Stimulated activated CD4-positive, alpha-beta T cell treated with anti-CD3 and anti-CD28 coated beads, Interleukin-15, amount 100 ng/mL, for 24 hours (primary cell): ENCODE measurements around the gene DAPK1.
A peak's percentile ranks its signal among the peaks of the same experiment; 100 is the strongest.

Experiments used
- DNase-seq: peaks from one replicate; pipeline ENCODE4 v3.0.0-alpha.2; 2020

DAPK1 gene

DNA sequence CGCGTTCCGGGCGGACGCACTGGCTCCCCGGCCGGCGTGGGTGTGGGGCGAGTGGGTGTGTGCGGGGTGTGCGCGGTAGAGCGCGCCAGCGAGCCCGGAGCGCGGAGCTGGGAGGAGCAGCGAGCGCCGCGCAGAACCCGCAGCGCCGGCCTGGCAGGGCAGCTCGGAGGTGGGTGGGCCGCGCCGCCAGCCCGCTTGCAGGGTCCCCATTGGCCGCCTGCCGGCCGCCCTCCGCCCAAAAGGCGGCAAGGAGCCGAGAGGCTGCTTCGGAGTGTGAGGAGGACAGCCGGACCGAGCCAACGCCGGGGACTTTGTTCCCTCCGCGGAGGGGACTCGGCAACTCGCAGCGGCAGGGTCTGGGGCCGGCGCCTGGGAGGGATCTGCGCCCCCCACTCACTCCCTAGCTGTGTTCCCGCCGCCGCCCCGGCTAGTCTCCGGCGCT is at the start of gene DAPK1:
TSS of gene DAPK1 (plus strand) at position 264 of the 442 bp plus-strand sequence. CDS start 1,211 bp downstream, outside the sequence.
- DNase-seq = peak; percentile 43

DNA sequence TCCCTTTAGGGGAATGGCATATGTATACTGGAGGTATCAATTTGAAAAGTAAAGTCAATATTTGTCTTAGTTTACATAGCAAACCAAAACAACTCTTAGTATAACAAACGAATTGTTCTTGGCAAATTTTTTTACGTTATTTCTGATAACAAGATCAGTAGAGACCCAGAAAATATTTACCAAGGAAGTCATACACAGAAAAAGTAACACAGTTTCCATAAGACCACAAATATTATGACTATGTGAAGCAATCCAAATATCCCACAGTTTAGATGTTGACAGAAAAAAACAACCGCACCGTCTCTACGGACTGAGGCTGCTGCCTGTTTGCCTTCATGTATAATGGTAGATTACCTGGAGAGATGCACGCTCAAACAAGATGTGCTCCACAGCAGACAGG is 46.5 kb upstream of the DAPK1 start:
- no peak for DNase-seq

DNA sequence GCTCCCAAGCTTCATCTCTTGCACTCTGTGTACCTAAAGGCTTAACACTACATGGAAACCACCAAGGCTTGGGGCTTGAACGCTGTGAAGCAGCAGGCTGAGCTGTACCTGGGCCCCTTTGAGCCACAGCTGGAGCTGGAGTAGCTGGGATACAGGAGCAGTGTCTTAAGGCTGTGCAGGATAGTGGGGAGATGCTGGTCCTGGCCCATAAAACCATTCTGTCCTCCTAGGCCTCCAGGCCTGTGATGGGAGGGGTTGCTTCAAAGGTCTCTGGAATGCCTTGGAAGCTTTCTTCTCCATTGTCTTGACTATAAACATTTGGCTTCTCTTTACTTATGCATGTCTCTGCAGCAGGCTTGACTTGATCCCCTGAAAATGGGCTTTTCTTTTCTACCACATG is 42.3 kb upstream of the DAPK1 start:
- DNase-seq = no peak

DNA sequence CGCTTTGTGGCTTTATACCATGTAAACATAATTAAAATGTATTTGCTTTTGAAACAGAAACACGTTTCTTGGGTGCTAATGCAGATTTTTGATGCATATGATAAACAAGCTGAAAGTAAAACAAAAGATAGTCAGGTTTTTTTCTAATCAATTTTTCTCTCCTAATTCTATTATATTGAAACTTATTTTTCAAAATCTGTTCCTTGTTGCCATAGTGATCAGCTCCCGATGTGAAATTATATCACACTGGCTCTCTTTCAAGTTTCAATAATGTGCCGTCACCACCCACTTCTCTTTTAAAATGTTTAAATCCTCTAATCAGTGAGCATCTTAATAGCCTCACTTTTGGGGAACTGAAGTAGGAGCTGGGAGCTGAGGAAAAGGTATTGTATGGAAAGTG is 36.4 kb upstream of the DAPK1 start:
- no peak for DNase-seq

DNA sequence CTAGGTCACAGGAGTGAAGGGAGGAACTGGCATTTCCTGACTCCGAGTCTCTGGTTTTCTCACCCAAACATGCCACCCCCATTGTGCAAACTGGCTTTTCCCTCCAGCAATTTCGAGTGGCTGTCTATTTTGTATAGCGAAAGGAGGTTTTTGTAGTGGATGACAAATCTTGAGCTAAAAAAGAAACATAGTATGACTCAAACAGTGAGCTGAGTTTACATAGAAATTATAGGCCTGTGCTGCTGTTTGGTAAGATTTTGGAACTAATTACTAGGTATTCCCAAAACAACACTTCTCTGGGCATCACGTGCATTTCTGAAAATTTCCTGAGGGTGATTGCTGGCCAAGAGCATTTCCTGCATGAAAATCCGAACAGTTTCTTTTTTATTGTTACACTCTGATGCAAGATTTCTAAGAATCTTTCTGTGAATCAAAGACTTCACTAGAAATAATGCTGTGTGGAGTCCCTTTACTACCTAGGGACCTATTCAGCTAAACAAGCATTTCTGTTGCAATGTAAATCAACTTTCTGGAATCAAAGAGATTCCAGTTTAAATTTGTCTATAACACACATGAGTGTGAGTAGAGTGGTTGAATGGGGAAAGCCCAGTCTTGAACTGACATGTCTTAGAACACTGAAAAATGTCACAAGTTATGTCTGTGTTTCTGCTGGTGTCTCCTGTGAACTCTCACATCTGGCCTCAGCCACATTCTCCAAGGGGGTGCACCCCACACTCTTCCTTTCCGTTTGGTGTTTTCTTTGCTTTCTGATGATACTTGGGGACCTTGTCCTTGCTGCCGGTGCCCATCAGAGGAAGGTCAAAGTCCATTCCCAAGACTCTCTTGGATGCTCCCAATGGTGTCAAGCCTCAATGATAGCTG is 33.3 kb upstream of the DAPK1 start:
- peak; percentile 52 for DNase-seq

DNA sequence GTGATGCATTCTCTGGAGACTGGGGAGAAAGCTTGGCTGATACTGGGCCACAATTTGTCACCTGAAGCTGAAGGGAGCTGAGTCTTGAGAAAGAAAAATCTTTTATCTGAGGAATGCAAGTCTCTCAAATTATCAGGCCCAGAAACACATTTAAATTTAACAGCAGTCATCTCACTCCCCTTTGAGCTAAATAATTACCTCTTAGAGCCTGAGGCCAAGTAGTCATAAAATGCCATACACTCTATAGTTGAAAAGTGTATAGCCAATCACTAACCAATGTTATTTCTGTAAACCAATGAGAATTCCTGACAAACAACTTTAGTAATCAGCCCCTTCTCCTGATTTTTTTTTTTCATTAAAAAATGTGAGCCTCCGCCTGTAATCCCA is 32.7 kb upstream of the DAPK1 start:
- DNase-seq = no peak

DNA sequence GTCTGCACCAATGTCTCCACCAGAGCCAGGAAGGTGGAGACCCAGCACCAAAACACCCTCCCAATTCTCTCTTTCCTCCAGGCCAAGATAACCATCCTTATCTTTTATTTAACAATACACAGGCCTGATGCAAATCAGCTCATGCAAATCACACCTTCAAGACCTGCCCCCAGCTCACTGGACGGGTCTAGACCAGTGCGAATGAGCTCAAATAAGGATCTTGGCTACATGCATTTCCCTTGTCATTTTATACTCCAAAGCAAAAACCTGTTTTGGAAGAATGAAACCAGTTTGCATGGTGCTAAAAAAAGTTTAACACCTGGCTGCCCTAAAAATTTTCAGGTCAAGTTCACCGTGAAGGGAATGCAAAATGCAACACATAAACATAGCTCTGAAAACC is 31.9 kb upstream of the DAPK1 start:
- DNase-seq = no peak

DNA sequence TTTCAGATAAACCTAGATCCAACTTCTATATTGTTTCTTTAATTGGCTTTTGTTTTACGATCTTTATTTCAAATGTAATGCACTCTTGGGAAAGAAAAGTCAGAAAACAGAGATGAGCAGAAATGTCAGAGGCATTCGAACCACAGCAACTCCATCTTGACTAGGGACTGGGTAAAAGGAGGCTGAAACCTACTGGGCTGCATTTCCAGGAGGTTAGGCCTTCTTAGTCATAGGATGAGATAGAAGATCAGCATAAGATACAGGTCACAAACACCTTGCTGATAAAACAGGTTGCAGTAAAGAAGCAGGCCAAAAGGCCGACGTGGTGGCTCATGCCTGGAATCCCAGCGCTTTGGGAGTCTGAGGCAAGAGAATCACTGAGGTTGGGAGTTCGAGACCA is 30.5 kb upstream of the DAPK1 start:
- no peak for DNase-seq

DNA sequence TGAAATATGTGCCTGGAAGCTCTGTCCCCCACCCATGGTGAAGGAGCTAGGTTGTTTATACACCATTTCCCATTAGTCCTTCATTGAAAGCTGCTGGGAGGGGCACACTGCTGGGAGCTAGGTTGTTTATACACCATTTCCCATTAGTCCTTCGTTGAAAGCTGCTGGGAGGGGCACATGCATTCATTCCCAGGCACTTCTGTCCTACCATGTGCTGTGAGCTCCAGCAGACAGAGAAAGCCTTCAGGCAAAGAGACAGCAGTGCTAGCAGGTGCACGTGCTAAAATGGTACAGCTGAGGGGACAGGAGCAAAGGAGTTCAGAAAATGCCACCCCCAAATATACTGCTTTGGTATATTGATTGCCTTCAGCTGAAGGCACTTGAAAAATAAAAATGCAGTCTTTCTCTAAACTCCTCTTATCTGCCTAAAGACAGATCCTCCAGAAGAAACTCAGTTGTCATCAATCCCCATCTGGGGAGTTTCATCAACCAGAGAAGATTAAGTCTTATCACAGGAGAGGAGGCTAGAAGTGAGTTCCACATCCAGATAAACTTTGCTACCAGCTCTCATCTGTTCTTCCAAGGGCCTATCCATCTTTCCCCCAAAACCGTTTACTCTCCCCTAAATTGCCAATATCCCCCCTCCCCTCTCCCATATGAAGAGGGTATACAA is 27.7 kb upstream of the DAPK1 start:
- DNase-seq = no peak

DNA sequence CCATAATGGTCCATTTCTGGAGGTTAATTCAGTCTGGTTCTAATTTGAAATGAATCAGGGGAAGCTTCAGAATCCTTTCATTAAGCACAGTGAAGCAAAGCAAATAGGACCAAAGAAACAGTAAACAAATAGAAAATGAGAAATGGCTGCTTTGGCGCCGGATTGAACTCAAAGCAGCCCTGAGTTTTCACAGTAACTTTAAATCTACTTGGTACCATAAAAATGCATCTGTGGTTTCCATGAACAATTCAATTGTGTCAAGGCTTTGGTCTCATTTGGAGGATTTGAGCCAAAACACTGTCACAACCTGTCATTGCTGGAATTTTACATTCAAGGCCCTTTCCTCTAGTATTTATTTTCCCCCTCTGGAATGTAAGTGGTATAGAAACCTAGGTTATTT is 25.9 kb upstream of the DAPK1 start:
- no peak for DNase-seq

DNA sequence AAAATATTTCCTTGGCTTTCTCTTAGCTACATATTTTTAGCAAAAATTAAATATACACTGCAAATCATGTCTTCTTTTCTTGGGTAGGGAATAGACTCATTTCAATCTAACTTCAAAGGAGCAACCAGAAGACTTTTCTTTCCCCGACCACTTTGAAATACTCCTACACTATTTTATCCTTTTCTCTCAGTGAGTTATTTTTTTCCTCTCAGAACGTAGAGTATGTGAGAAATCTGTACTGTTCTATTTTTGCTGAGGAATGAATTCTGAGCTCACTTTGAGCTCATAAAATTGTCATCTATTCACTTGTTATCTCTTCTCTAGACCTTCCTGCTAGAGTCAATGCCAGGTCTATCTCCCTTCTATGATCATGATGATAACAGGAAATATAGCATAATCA is 22.2 kb upstream of the DAPK1 start:
- DNase-seq = no peak

DNA sequence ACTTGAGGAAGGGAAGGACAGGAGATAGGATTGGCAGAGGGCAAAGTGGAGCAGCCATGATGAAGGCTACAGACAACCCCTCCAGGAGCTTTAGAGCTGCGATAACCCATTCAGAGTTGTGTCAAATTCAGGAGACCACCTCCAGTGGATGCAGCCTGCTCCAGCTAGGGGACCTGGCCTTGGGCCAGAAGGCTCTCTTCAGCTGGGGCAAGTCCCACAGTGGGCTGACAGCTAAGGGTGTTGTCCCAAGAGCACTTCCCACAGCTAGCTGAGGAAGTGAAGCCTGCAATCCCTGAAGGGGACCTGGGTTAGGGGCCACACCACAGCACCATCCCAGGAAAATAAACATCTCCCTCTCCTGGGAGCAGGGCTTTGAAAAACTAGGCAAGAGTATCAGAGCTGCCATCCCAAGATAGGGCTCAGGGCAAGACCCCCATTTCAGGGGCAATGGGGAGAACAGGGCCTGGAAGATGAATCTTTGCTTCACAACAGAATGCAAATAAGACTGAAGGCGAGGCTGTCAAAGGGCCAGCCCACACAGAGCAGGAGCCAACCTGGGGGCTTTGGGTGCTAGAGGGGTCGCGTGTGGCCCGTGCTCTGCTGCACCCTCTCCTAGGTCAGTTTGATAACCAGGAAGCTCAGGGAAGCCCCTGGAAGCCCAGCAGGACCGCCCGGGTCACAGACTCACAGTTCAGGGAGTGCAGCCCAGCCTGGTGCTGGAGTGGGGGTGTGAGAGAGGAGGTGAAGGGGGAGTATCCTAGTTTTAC is 19.3 kb upstream of the DAPK1 start:
- no peak for DNase-seq

DNA sequence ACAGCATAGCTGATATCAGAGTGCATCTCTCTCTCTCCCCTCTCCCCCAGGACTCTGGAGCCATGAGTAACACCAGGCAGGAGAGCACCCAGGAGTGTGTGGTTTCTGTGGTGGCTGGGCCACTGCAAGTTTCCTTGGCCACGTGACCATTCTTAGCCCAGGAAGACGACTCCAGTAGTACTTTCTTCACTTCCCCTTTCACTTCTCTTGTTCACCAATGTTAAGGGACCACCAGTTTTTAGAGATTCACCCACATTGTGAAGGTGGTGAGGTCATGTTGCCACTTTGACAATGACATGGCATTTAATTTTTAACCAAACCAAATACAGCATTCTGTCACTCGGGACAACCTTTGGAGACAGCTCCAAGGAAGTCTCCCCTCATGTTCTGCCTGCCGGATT is 17.9 kb upstream of the DAPK1 start:
- peak; percentile 23 for DNase-seq

DNA sequence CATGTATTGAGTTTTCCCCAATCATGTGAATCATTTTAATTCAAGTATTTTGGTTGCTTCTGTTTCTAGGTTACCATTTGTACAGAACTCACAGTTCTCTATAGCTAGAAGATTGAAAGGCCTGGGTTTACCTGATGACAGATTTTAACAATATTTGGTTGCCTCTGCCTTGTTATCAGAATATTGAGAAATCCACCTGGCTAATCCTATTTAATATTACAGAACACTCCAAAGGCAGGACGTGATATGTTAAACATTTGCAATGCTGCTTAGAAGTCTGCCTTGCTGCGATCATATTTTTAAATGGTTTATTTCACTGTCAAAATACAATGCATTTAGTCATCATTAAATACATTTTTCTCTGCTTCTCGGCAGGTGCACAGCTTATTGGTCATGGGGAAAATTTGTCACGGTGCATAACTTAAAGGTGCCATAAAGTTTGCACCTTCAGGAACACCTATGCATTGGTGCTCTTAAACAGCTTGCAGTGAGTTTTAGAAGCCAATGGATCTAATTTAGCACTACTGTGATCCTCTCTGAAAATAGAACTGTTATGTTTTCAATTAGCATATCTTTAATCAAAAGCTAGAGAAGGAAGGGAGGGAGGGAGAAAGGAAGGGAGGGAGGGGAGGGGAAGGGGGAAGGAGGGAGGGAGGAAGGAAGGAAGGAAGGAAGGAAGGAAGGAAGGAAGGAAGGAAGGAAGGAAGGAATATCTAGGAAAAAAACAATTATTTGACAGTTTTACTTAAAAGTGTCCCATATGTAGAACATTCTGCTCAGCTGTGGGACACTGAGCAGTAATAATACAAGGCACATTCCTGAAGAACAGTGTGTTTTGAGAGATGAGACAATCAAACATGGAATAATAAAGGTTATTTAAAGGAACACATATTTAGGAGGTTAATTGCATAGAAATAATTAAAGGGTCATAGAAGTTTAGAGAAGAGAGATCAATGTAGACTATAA is 15.5 kb upstream of the DAPK1 start:
- DNase-seq = no peak

DNA sequence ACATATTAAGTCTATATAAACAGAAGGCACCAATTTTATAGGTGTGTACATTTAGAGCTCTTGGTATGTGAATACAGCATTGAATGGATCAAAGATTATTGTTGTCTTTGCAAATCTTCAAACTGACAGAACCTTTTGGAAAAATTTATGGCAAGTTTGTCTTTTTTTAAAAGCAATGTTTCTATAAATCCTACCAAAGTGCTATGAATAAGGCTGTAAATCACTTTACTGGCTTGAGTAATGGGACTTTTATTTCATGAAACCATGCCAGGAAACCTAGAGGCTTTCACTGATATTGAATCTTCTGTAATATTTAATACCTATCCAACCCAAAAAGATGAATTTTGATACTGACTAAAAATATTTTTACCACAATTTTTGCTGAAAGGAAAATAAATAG is 7.4 kb upstream of the DAPK1 start:
- DNase-seq = no peak

DNA sequence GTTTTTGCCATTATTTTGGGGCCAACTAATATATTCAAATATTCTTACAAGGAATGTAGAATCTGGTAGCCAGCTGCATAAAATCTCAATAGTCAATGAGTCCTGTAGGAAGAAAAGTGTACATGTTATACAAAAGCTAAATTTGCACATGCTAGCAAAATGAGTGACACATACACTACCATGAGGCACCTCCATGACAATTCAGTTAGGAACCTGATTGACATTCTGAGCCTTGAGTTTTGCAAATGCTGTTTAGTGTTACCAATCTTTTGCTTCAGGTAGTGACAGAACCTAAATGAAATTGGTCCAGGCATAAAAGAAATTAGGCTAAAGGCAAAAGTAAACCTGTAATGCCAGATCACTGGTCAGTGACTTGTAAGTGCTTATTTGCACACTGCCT is 6.8 kb upstream of the DAPK1 start:
- DNase-seq = no peak

DNA sequence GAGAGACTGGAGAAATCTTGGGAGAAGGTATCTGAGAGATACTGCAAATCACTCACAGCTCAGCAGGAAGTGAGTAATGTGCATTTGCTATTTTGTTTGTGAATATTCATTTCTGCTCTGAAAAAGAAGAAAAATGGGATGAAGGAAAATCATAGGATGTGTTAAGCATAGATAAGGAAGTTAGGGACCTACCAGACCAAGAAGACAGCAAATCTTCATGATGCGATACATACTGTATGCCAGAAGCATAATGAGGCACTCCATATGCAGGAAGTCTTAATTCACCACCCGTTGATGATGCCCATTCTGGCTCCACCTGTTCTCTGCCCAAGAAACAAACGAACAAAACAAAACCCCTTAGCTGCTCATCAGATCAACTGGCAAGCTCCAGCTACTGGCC is 6.1 kb upstream of the DAPK1 start:
- DNase-seq = no peak

DNA sequence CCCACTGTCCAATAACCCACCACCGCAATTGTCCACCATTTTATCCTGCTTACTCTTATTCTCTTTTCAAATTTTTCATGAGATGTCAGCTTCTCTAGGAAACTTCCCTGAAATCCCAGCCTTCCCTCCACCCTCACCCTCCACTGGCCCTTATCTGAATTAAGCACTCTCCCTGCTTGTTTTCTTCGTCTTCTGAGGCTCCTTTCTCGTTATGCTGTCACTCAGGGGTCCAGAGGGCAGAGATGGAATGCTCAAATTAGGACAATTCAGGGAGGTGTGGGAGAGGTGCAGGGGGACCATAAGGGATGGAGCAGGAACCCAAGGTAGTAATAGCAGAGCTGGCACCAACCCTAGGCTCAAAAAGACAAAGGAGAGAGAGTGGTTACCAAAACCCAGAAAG is 5.0 kb upstream of the DAPK1 start:
- DNase-seq = no peak

DNA sequence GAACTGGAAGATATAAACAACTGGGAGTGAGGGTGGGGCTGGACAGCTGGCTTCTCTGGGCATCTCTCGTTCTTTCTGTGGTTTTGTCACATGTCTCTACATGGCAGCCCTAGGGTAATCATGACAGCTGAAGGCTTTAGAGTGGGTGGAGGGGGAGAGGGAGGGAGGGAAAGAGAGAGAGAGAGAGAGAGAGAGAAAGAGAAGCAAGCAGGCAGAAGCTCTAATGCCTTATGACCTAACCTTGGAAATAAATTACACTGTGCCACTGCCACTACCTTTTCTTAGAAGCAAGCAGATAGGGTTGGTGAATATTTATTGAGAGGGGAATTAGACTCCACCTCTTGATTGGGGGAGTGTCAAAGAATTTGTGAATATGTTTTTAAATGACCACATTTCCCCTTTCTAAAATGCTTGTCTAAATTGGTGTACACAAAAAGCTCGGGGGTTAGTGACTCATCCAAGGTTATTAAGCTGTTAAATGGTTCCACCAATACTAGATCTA is 2.6 kb upstream of the DAPK1 start:
- no peak for DNase-seq

DNA sequence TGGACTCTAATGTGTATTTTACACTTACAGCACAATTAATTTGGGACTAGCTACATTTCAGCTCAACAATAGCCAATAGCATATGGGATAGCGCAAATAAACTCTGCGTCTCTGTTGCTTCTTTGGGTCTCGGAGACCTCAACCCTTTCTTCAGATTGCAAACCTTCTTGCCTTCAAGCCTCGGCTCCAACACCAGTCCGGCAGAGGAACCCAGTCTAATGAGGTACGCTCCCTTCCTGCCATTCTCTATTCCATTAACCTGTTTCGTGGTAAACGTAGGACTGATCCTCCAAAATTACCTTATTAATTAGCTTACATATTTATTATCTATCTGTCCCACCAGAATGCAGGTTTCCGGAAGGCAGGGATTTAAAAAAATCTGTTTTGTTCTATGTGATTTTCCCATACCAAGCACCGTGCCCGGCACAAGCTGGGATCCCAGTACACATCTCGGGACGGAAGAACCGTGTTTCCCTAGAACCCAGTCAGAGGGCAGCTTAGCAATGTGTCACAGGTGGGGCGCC is 525 bp upstream of the DAPK1 start:
- no peak for DNase-seq

DNA sequence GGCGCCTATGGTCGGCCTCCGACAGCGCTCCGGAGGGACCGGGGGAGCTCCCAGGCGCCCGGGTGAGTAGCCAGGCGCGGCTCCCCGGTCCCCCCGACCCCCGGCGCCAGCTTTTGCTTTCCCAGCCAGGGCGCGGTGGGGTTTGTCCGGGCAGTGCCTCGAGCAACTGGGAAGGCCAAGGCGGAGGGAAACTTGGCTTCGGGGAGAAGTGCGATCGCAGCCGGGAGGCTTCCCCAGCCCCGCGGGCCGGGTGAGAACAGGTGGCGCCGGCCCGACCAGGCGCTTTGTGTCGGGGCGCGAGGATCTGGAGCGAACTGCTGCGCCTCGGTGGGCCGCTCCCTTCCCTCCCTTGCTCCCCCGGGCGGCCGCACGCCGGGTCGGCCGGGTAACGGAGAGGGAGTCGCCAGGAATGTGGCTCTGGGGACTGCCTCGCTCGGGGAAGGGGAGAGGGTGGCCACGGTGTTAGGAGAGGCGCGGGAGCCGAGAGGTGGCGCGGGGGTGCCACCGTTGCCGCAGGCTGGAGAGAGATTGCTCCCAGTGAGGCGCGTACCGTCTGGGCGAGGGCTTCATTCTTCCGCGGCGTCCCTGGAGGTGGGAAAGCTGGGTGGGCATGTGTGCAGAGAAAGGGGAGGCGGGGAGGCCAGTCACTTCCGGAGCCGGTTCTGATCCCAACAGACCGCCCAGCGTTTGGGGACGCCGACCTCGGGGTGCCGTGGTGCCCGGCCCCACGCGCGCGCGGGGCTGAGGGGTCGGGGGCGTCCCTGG is 561 bp downstream of the DAPK1 start:
- DNase-seq = peak; percentile 25
